GM21367 (cell line): ENCODE measurements around the gene SLC66A1.

ENCODE experiments used
- ATAC-seq: cut with Tn5 transposase; IDR thresholded peaks from one replicate; pipeline ENCODE4 v1.9.1; 2021; ENCODE audit not compliant: unreplicated experiment

The SLC66A1 gene

DNA sequence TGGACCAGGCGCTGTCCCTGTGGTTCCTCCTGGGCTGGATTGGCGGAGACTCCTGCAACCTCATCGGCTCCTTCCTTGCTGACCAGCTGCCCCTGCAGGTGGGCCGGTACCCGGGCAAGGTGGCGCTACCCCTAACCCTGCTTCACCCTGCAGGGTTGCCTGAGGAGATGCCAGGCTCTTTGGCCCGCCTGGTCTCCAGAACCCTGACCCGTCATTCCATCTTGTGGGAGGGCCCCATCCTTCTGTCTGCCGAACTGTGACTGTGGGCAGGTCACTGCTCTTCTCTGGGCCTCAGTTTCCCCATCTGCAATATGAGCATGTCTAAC, 12.5 kb downstream of the SLC66A1 start:
- ATAC-seq: no peak

DNA sequence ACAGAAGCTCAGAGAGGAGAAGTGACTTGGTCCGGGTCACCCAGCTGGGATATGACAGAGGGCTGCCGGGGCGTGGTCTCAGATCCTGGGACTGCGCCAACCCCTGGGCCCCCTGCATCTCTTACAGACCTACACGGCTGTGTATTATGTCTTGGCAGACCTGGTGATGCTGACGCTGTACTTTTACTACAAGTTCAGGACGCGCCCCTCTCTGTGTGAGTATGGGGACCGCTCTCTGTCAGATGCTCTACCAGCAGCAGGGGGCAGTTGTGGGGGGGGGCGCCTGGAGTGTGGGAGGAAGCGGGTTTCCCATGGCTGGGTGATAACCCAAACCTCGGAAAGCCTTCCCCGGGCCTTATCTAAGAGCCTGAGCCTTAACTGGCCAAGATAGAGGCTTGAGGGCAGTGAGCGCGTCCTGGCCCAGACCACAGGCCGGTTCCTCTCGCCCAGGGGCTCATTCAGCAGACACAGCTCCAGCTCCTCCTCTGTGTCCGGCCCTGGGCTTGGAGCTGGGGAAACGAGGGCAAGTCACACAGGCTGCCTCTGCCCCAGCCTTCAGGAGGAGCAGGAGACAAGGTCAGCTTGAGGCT, 13.3 kb downstream of the SLC66A1 start:
- ATAC-seq: no peak

GRCh38 chr1:19325958-19326747, 14.0 kb downstream of the SLC66A1 start:
- no peak for ATAC-seq

- no peak for ATAC-seq
Observed at GRCh38 chr1:19326748-19327065, 14.6 kb downstream of the SLC66A1 start.

GRCh38 chr1:19327301-19327700, 15.2 kb downstream of the SLC66A1 start:
- no peak for ATAC-seq

DNA sequence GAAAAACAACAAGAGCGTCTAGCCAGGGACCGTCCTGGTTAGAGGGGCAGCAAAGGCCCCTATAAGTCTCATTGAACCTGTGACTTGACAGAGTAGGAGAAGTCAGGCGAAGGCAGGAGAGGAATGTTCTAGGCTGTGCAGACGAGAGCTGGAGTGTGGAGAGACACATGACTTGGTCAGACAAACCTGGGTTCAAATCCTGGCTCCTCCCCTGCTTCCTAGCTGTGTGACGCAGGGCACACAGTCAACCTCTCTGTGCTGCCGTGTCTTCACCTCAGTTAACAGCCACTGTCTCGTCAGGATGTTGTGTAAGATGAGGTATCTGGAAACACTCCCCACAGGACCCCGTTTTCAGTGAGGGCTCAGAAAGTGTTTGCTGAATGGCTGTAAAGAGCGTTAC, 15.6 kb downstream of the SLC66A1 start:
- no peak for ATAC-seq

GRCh38 chr1:19328486-19328885, 16.4 kb downstream of the SLC66A1 start:
- ATAC-seq: no peak

DNA sequence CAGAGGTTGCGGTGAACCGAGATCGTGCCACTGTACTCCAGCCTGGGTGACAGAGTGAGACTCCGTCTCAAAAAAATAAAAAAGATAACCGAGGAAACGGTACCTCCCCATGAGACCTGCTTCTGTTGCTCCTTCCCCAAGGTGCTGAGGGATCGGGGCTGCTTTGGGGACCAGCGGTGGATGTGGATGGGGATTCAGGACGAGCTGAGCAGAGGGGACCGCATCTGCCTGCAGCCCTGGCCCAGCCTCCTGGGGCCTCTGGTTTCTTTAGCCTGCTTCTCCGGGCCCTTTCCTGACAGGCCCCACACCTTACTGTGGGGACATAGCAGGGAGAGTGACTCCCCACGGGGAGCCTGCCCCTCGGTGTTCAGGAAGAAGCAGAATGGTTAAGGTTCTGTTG, 17.1 kb downstream of the SLC66A1 start:
- no peak for ATAC-seq

GRCh38 chr1:19329611-19330010, 17.5 kb downstream of the SLC66A1 start:
- ATAC-seq: no peak

DNA sequence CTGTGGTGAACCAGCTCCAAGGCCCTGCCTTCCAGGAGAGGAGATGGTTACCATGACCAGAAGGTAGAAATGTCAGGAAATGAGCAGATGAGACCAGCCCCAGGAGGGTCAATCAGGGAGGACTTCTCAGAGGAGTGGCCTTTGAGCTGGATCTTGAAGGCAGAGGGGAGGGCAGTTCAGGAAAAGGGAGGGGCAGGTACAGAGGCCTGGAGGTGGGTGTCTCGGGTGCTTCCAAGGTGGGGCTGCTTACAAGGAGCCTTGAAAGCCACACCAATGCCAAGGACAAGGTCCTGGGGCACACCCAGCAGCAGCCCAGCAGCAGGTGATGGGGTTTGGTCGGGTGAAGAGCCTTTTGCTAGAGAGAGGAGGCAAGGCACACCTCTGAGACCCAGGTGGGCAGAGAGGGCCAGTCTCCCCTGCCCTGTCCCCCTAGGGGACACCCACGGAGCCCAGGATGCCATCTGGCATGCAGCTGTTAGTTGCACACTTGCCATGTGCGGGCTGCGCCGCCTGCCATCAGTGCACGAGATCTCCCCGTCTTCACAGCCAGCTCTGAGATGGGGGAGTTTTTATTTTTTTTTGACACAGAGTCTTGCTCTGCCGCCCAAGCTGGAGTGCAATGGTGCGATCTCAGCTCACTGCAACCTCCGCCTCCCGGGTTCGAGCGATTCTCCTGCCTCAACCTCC, 18.5 kb downstream of the SLC66A1 start:
- no peak for ATAC-seq

DNA sequence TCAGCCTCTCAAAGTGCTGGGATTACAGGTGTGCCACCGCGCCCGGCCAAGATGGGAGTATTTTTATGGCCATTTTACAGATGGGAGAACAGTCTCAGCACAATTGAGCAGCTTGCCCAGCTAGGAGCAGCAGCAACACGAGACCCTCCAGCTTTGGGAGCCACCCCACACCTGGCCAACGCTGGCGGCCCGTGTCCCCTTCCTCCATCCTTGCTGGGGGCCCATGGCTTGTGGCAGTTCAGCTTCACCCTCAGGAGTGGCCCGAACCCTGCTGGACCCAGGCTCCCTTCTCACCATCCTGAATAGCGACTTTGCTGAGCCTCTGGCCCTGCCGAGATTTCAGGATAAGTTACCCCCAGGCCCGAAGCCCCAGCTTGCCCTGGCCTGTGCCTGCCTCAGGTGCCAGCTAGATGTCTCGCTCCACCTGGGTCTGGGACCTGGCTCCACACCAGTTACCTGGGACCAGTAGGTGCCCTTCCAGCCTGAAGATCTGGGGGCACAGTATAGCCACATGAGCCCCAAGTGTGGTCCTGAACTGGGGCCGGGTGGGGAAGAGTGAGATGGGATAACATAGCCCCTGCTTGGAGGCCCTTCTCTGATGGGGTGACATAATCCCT, 19.2 kb downstream of the SLC66A1 start:
- no peak for ATAC-seq

GRCh38 chr1:19332832-19333231, 20.7 kb downstream of the SLC66A1 start:
- ATAC-seq: no peak

DNA sequence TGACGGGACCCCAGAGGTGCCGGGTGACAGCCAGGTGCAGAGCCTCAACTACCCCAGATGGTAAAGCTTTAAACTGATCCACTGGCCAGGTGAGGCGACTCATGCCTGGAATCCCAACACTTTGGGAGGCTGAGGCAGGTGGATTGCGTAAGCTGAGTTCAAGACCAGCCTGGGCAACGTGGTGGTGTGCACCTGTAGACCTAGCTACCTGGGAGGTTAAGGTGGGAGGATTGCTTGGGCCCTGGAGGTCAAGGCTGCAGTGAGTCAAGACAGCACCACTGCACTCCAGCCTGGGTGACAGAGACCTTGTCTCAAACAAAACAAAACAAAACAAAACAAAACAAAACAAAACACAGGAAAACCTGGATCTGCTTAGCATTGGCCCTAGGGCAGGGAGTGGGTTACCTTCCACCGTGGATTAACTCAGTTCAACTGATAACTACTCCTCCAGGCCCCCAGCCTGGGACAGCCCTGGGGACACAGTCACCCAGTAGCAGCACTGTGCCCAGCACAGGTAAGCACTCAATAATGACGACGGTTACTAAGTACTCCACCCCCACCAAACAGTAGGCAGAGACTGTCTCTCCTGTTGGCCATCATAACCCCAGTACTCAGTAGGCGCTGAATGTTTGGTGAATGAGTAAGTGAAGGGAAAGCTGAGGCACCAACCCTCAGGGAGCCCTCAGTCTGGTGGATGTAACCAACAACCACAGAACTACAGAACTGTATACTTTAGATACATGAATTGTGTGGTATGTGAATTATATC, 21.6 kb downstream of the SLC66A1 start:
- ATAC-seq: no peak

GRCh38 chr1:19336543-19336942, 24.4 kb downstream of the SLC66A1 start:
- ATAC-seq: no peak

DNA sequence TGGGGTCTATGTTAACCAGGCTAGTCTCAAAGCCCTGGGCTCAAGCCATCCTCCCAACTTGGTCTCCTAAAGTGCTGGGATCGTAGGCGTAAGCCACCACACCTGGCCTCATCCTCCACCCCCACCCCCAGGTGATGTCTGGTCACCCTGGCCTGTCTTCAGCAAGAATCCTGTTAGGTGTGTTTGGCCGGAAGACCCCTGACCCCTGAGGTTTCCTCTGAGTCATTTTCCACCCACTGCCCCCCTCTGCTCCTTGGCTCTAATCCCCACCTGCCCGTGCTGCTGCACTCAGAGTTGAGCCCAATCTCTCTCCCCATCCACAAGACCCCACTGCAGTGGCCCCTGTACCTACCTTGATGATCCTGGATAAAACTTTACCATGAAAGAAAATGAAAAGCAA, 25.2 kb downstream of the SLC66A1 start:
- no peak for ATAC-seq

- ATAC-seq: no peak
Observed at GRCh38 chr1:19338323-19338762, 26.2 kb downstream of the SLC66A1 start.

DNA sequence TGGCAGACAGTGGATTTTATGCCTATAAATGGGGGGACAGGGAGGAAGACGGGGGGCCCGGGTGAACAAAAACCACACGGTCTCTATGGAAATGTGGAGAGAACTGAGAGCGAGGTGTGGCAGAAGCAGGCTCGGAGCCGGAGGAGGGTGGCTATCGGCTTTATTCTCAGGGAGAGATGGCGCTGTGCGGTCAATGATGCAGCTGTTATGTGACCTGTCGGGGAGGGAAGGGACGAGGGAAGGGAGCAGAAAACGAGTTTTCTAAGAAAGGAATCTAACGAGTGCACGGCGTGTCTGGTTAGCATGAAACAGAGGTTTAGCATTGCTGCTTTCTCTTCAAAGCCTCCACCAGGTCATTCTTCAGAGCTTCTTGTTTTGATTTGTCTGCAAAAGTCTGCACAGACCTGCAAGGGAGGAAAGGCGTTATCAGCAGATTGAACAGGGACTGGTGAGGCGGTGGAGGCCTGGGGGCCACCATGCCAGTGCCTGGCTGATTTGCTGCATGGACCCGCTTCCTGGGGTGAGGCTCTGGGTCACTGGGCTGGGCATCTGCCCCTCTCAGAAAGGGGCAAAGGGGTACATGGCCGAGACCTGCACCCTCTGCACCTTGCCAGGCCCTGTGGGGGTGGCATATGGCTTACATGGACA, 27.2 kb downstream of the SLC66A1 start:
- ATAC-seq: no peak

DNA sequence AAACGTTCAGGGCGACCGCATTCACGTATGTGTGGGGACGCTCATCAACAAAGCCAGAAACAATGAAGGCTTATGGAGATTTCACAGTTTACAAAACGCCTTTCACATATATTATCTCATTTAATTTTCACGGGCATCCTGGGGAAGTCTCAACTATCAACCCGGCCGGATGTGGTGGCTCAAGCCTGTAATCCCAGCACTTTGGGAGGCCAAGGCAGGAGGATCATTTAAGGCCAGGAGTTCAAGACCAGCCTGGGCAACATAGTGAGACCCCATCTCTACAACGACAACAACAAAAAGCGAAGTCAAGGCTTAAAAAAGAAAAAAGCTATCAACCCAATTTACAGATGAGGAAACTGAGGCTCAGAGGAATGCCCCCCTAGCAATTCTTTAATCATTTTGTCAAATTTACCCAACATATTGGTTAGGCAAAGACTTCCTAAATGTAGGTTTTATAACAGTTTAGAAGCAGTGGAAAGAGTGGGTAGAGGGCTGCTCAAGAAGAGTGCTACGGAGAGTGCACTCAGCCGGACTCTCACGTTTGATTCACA, 28.3 kb downstream of the SLC66A1 start:
- no peak for ATAC-seq

DNA sequence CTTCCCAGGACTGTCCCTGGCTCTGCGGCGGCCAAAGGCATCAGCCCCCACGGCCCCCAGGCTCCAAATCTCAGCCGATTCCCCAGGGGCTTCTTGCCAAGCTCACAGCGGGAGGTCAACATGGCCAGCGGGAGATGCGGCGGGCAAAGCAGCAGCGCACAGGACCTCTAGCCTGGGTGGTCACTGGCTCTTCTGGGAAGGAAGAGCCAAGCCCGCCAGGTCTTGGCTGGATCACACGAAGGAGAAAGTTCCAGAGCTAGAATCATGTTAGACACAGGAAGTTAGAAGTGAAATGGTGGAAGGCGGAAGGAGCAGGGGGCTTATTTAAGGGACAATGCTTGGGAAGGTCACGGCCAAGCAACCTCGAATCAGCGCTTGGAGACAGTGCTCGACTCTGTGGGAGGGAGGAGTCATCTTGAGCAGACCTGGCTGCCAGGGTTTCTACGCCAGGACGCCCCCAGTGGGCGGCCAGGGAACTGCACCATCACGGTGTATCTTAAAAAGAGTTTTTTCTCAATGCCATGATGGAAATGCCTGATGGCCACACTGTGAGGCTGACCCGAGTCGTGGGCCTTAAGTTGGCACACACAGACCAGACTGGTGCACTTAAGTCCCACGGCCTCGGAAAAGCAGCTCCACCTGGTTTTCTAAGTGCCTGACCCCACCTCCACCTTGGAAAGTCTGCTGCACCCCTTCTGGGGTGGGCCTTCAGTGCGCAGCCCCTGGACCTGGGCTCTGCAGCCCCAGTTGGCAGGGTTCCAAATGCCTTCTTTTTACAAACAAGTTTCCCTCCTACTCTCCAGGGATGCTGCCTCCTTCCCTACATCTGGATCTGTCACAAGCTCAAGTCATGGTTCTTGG, 29.3 kb downstream of the SLC66A1 start:
- ATAC-seq: no peak
